ENCODE results near the gene AKR1D1.

AKR1D1 gene

DNA sequence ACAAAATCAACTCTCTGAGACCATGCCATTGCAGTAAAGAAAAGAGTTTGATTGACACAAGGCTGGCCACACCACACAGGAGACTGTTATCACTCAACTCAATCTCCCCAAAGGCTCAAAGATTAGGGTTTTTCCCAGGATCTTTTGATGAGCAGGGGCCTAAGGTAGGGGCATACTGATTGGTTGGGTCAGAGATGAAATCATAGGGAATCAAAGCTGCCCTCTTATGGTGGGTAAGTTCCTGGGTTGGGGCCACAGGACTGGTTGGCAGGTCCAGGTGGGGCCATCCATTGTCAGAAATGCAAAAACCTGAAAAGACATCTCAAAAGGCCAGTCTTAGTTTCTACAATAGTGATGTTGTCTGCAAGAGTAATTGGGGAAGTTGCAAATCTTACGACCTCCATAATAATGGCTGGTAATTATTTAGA lies 91.6 kb downstream of the AKR1D1 start:
- TF ChIP-seq, protein P1, sequence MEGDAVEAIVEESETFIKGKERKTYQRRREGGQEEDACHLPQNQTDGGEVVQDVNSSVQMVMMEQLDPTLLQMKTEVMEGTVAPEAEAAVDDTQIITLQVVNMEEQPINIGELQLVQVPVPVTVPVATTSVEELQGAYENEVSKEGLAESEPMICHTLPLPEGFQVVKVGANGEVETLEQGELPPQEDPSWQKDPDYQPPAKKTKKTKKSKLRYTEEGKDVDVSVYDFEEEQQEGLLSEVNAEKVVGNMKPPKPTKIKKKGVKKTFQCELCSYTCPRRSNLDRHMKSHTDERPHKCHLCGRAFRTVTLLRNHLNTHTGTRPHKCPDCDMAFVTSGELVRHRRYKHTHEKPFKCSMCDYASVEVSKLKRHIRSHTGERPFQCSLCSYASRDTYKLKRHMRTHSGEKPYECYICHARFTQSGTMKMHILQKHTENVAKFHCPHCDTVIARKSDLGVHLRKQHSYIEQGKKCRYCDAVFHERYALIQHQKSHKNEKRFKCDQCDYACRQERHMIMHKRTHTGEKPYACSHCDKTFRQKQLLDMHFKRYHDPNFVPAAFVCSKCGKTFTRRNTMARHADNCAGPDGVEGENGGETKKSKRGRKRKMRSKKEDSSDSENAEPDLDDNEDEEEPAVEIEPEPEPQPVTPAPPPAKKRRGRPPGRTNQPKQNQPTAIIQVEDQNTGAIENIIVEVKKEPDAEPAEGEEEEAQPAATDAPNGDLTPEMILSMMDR (IDR thresholded peaks at IDR 0.05; ENCODE audit: borderline replicate concordance, extremely low read depth, low read length, poor library complexity, severe bottlenecking): no peak
- TF ChIP-seq EZH2 (IDR thresholded peaks at IDR 0.05; ENCODE audit: borderline replicate concordance, low read depth, low read length, severe bottlenecking): no peak
- no peaks in the 10 kb centered on the region for H4K20me1 ChIP-seq (ENCODE audit: insufficient read depth, low read length)
- no peak overlapping the region for H3K27ac ChIP-seq (ENCODE audit: low read length)
- ATAC-seq (ENCODE audit: insufficient read depth, low read depth): no peak
- no peak overlapping the region for H2AFZ ChIP-seq (ENCODE audit: low read depth, low read length)
- no peak overlapping the region for H3K4me3 ChIP-seq (ENCODE audit: low read depth in 1 of 2, low read length in 2 of 2)
- no peaks in the 10 kb centered on the region for H3K79me2 ChIP-seq (ENCODE audit: insufficient read depth, low read length)
- H3K36me3 ChIP-seq (ENCODE audit: insufficient read depth, low read length): no peaks in the 10 kb centered on the region
- no peak overlapping the region for H3K9ac ChIP-seq (ENCODE audit: low read depth, low read length)
- H3K27me3 ChIP-seq (ENCODE audit: insufficient read depth, low read length, poor library complexity): no peaks in the 10 kb centered on the region
- H3K4me1 ChIP-seq (ENCODE audit: insufficient read depth, low read length): 0 out of 2 replicates have a peak, but pooled peaks cover 5% of the 10 kb centered on the region
- H3K4me2 ChIP-seq (ENCODE audit: insufficient read depth, low read length): no peak overlapping the region
- DNase-seq: no peak
- peaks cover 7% of the 10 kb centered on the region for H3K9me3 ChIP-seq (ENCODE audit: insufficient read depth, low read length, severe bottlenecking)

All from DND-41 (cell line).